GM12875 (cell line): ENCODE data around the gene ODAD4.
"Not testable (repeated sequence)": the region's sequence is repeated elsewhere in the genome, so short reads cannot be mapped to it uniquely, and the experiment has no call there.

Experiments used
- H3K4me3 ChIP-seq: one replicate; pipeline ENCODE4 v1.5.1; 2011; ENCODE audit warnings: low read depth, low read length, control low read depth
- CTCF ChIP-seq: IDR thresholded peaks from 2 replicates; pipeline ENCODE4 v1.5.1; 2011; ENCODE audit warnings: low read depth, mild to moderate bottlenecking, control low read depth, inconsistent platforms, low read length, moderate library complexity, borderline replicate concordance; ENCODE audit not compliant: insufficient read depth

Gene ODAD4

GRCh38 chr17:42009170-42009569, 78.8 kb downstream of the ODAD4 start:
- H3K4me3 ChIP-seq = no peak overlapping the region
- no peak for TF ChIP-seq CTCF

- not testable (repeated sequence) for H3K4me3 ChIP-seq
Observed at GRCh38 chr17:42010266-42010680, 79.9 kb downstream of the ODAD4 start.

- TF ChIP-seq CTCF = no peak
- no peak overlapping the region for H3K4me3 ChIP-seq
Observed at GRCh38 chr17:42010898-42011516, 80.6 kb downstream of the ODAD4 start.

- not testable (repeated sequence) for H3K4me3 ChIP-seq
Observed at GRCh38 chr17:42012363-42012762, 81.9 kb downstream of the ODAD4 start.

- H3K4me3 ChIP-seq = not testable (repeated sequence)
Observed at GRCh38 chr17:42013740-42014139, 83.3 kb downstream of the ODAD4 start.
